Fibroblast of peridontal ligament (primary cell): ENCODE measurements around the gene AK9.
A peak's percentile ranks its signal among the peaks of the same experiment; 100 is the strongest.
"Not testable (repeated sequence)": the region's sequence is repeated elsewhere in the genome, so short reads cannot be mapped to it uniquely, and the experiment has no call there.

Experiments
- DNase-seq: peaks from one replicate; pipeline ENCODE4 v3.0.0-alpha.2; 2010; ENCODE audit errors: extremely low read depth

AK9 gene

GRCh38 chr6:109625199-109625598, 65.8 kb downstream of the AK9 start:
- DNase-seq = no peak

GRCh38 chr6:109623288-109623687, 67.7 kb downstream of the AK9 start:
- DNase-seq = no peak

- DNase-seq = no peak
Measured at GRCh38 chr6:109612268-109612667, 78.7 kb downstream of the AK9 start.

- DNase-seq = no peak
Measured at GRCh38 chr6:109611502-109611901, 79.5 kb downstream of the AK9 start.

- DNase-seq = peak; percentile 27
Measured at GRCh38 chr6:109610590-109610989, 80.4 kb downstream of the AK9 start.

- DNase-seq = no peak
Measured at GRCh38 chr6:109609737-109610136, 81.3 kb downstream of the AK9 start.

GRCh38 chr6:109606359-109606758, 84.6 kb downstream of the AK9 start:
- DNase-seq = no peak

GRCh38 chr6:109595998-109596397, 95.0 kb downstream of the AK9 start:
- DNase-seq = peak; percentile 49

GRCh38 chr6:109580519-109580918, 110.5 kb downstream of the AK9 start:
- no peak for DNase-seq

- peak; percentile 13 for DNase-seq
Measured at GRCh38 chr6:109579361-109579760, 111.6 kb downstream of the AK9 start.

- not testable (repeated sequence) for DNase-seq
Measured at GRCh38 chr6:109569901-109570300, 121.1 kb downstream of the AK9 start.

GRCh38 chr6:109561844-109562243, 129.2 kb downstream of the AK9 start:
- DNase-seq = no peak

- DNase-seq = no peak
Measured at GRCh38 chr6:109531446-109531845, 159.6 kb downstream of the AK9 start.

GRCh38 chr6:109527989-109528388, 163.0 kb downstream of the AK9 start:
- DNase-seq = no peak

GRCh38 chr6:109526905-109527628, 163.9 kb downstream of the AK9 start:
- peak; percentile 83 for DNase-seq

GRCh38 chr6:109524129-109524528, 166.9 kb downstream of the AK9 start:
- no peak for DNase-seq

GRCh38 chr6:109523478-109523877, 167.5 kb downstream of the AK9 start:
- DNase-seq = peak; percentile 93

GRCh38 chr6:109521080-109521479, 169.9 kb downstream of the AK9 start:
- peak; percentile 27 for DNase-seq

GRCh38 chr6:109519647-109520046, 171.4 kb downstream of the AK9 start:
- DNase-seq = not testable (repeated sequence)

GRCh38 chr6:109516929-109517328, 174.1 kb downstream of the AK9 start:
- no peak for DNase-seq

GRCh38 chr6:109515781-109516409, 175.1 kb downstream of the AK9 start:
- DNase-seq = no peak

GRCh38 chr6:109514946-109515345, 176.1 kb downstream of the AK9 start:
- DNase-seq = no peak

GRCh38 chr6:109513571-109514071, 177.4 kb downstream of the AK9 start:
- peak; percentile 62 for DNase-seq
